HG02623 (cell line): ENCODE results near the gene YBX3.
"Not testable (repeated sequence)": the region's sequence is repeated elsewhere in the genome, so short reads cannot be mapped to it uniquely, and the experiment has no call there.

Experiments used
- ATAC-seq: cut with Tn5 transposase; IDR thresholded peaks from one replicate; pipeline ENCODE4 v1.9.1; 2021; ENCODE audit warnings: moderate library complexity; ENCODE audit not compliant: unreplicated experiment

Gene YBX3

GRCh38 chr12:10722905-10723746 is at the start of gene YBX3:
TSS of gene YBX3 (minus strand) at chr12:10723323. CDS start at chr12:10723111, 212 bp downstream.
- peak; percentile 53 for ATAC-seq

GRCh38 chr12:10771132-10771733 is 48.1 kb upstream of the YBX3 start:
- ATAC-seq = no peak

- no peak for ATAC-seq
Observed at GRCh38 chr12:10759657-10760056, 36.5 kb upstream of the YBX3 start.

- ATAC-seq = no peak
Observed at GRCh38 chr12:10756194-10756593, 33.1 kb upstream of the YBX3 start.

GRCh38 chr12:10753059-10753458 is 29.9 kb upstream of the YBX3 start:
- ATAC-seq = no peak

- no peak for ATAC-seq
Observed at GRCh38 chr12:10750385-10750727, 27.2 kb upstream of the YBX3 start.

GRCh38 chr12:10749700-10750384 is 26.7 kb upstream of the YBX3 start:
- ATAC-seq = peak; percentile 89

GRCh38 chr12:10747730-10748129 is 24.6 kb upstream of the YBX3 start:
- ATAC-seq = no peak

- ATAC-seq = not testable (repeated sequence)
Observed at GRCh38 chr12:10743420-10743819, 20.3 kb upstream of the YBX3 start.

- ATAC-seq = no peak
Observed at GRCh38 chr12:10741845-10742244, 18.7 kb upstream of the YBX3 start.

- no peak for ATAC-seq
Observed at GRCh38 chr12:10740182-10740581, 17.1 kb upstream of the YBX3 start.

GRCh38 chr12:10739157-10740118 is 16.3 kb upstream of the YBX3 start:
- no peak for ATAC-seq

GRCh38 chr12:10737249-10737648 is 14.1 kb upstream of the YBX3 start:
- no peak for ATAC-seq

- no peak for ATAC-seq
Observed at GRCh38 chr12:10736463-10736862, 13.3 kb upstream of the YBX3 start.

- ATAC-seq = no peak
Observed at GRCh38 chr12:10735428-10735827, 12.3 kb upstream of the YBX3 start.

GRCh38 chr12:10732549-10732948 is 9.4 kb upstream of the YBX3 start:
- ATAC-seq = no peak

GRCh38 chr12:10732066-10732465 is 8.9 kb upstream of the YBX3 start:
- ATAC-seq = no peak

GRCh38 chr12:10730559-10730958 is 7.4 kb upstream of the YBX3 start:
- no peak for ATAC-seq

GRCh38 chr12:10728091-10728490 is 5.0 kb upstream of the YBX3 start:
- ATAC-seq = no peak

GRCh38 chr12:10726945-10727344 is 3.8 kb upstream of the YBX3 start:
- no peak for ATAC-seq

GRCh38 chr12:10725003-10725402 is 1.9 kb upstream of the YBX3 start:
- no peak for ATAC-seq
